Measurements from ENCODE around the gene CERS3. TPM values are rescaled to one million over a fixed set of nuclear protein-coding genes. Genes with fewer than 3 reads are reported as not detected.

CERS3 gene
- total and polyA plus RNA-seq, 4 donors = not detected

GRCh38 chr15:100533886-100534285, 5.1 kb upstream of the CERS3 start:
- WGBS = 42% methylated on average over 1 of the region's 1 CpG

GRCh38 chr15:100531823-100532327, 3.1 kb upstream of the CERS3 start:
- H3K4me1 ChIP-seq (ENCODE audit: control insufficient read depth in 4 of 4, insufficient read depth in 4 of 4, low read length in 3 of 4) = no peaks in the 10 kb centered on the region
- no peaks in the 10 kb centered on the region for H3K27me3 ChIP-seq (ENCODE audit: control insufficient read depth in 4 of 4, insufficient read depth in 4 of 4, low read length in 3 of 4)
- H3K9me3 ChIP-seq (ENCODE audit: control insufficient read depth in 4 of 4, low read length in 3 of 4) = no peaks in the 10 kb centered on the region
- DNase-seq (ENCODE audit: low spot score) = no peak
- no peak overlapping the region for H3K9ac ChIP-seq (ENCODE audit: low read depth in 1 of 2, low read length in 2 of 2)
- H3K4me3 ChIP-seq (ENCODE audit: low read depth in 1 of 3, low read length in 3 of 3) = no peak overlapping the region
- no peak overlapping the region for H3K27ac ChIP-seq (ENCODE audit: low read depth in 1 of 2, low read length in 2 of 2)
- TF ChIP-seq, protein P1, sequence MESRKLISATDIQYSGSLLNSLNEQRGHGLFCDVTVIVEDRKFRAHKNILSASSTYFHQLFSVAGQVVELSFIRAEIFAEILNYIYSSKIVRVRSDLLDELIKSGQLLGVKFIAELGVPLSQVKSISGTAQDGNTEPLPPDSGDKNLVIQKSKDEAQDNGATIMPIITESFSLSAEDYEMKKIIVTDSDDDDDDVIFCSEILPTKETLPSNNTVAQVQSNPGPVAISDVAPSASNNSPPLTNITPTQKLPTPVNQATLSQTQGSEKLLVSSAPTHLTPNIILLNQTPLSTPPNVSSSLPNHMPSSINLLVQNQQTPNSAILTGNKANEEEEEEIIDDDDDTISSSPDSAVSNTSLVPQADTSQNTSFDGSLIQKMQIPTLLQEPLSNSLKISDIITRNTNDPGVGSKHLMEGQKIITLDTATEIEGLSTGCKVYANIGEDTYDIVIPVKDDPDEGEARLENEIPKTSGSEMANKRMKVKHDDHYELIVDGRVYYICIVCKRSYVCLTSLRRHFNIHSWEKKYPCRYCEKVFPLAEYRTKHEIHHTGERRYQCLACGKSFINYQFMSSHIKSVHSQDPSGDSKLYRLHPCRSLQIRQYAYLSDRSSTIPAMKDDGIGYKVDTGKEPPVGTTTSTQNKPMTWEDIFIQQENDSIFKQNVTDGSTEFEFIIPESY (IDR thresholded peaks at IDR 0.05) = no peak
- TF ChIP-seq NR2F2 (IDR thresholded peaks at IDR 0.05) (no peak), CTCF (IDR thresholded peaks at IDR 0.05; ENCODE audit: low read depth, low read length, missing input control) (no peak), RAD21 (IDR thresholded peaks at IDR 0.05) (no peak), RXRA (IDR thresholded peaks at IDR 0.05) (no peak), HNF4G (IDR thresholded peaks at IDR 0.05) (no peak), FOXA2 (IDR thresholded peaks at IDR 0.05) (no peak), HNF4A (conservative IDR thresholded peaks at IDR 0.05) (no peak), GABPA (IDR thresholded peaks at IDR 0.05 in 1 of 2, conservative IDR thresholded peaks at IDR 0.05 in 1 of 2) (no peak), EGR1 (IDR thresholded peaks at IDR 0.05; ENCODE audit: low read depth in 2 of 2) (no peak), MAX (IDR thresholded peaks at IDR 0.05) (no peak), YY1 (IDR thresholded peaks at IDR 0.05) (no peak)
- 72% methylated on average over 11 of the region's 11 CpGs for WGBS
- no peaks in the 10 kb centered on the region for H3K36me3 ChIP-seq (ENCODE audit: control insufficient read depth in 4 of 4, insufficient read depth in 3 of 4, low read depth in 1 of 4, low read length in 3 of 4)

More at GRCh38 chr15:100533886-100534285, 5.1 kb upstream of the CERS3 start:
- Histone ChIP-seq H3K9me3 (ENCODE audit: control insufficient read depth in 4 of 4, low read length in 3 of 4) (no peaks in the 10 kb centered on the region), H3K9ac (ENCODE audit: low read depth in 1 of 2, low read length in 2 of 2) (no peak overlapping the region), H3K27me3 (ENCODE audit: control insufficient read depth in 4 of 4, insufficient read depth in 4 of 4, low read length in 3 of 4) (no peaks in the 10 kb centered on the region), H3K4me1 (ENCODE audit: control insufficient read depth in 4 of 4, insufficient read depth in 4 of 4, low read length in 3 of 4) (no peaks in the 10 kb centered on the region), H3K4me3 (ENCODE audit: low read depth in 1 of 3, low read length in 3 of 3) (no peak overlapping the region), H3K36me3 (ENCODE audit: control insufficient read depth in 4 of 4, insufficient read depth in 3 of 4, low read depth in 1 of 4, low read length in 3 of 4) (no peaks in the 10 kb centered on the region), H3K27ac (ENCODE audit: low read depth in 1 of 2, low read length in 2 of 2) (no peak overlapping the region)
- TF ChIP-seq JUND (IDR thresholded peaks at IDR 0.05) = no peak
- no peak for TF ChIP-seq SP1 (IDR thresholded peaks at IDR 0.05)
- TF ChIP-seq HNF4G (IDR thresholded peaks at IDR 0.05) = no peak
- no peak for TF ChIP-seq ATF3 (IDR thresholded peaks at IDR 0.05)
- TF ChIP-seq RXRA (IDR thresholded peaks at IDR 0.05) = no peak
- DNase-seq (ENCODE audit: low spot score) = no peak

- no peak overlapping the region for H3K9ac ChIP-seq (ENCODE audit: low read depth in 1 of 2, low read length in 2 of 2)
- TF ChIP-seq MAX (IDR thresholded peaks at IDR 0.05) = no peak
- no peak for TF ChIP-seq EGR1 (IDR thresholded peaks at IDR 0.05; ENCODE audit: low read depth in 2 of 2)
- TF ChIP-seq, protein P1 (IDR thresholded peaks at IDR 0.05) = no peak
- no peak for TF ChIP-seq FOXA1 (IDR thresholded peaks at IDR 0.05)
- no peak for TF ChIP-seq GABPA (IDR thresholded peaks at IDR 0.05 in 1 of 2, conservative IDR thresholded peaks at IDR 0.05 in 1 of 2)
- TF ChIP-seq FOXA2 (IDR thresholded peaks at IDR 0.05) = no peak
- TF ChIP-seq TAF1 (conservative IDR thresholded peaks at IDR 0.05) = no peak
- no peak for TF ChIP-seq CTCF (IDR thresholded peaks at IDR 0.05; ENCODE audit: low read depth, low read length, missing input control)
- TF ChIP-seq HNF4A (conservative IDR thresholded peaks at IDR 0.05) = no peak
- no peak for TF ChIP-seq RAD21 (IDR thresholded peaks at IDR 0.05)
- TF ChIP-seq RXRA (IDR thresholded peaks at IDR 0.05) = no peak
- TF ChIP-seq JUND (IDR thresholded peaks at IDR 0.05) = no peak
- TF ChIP-seq YY1 (IDR thresholded peaks at IDR 0.05) = no peak
- no peak for TF ChIP-seq HNF4G (IDR thresholded peaks at IDR 0.05)
These were observed 2.5 kb upstream of the CERS3 start for GRCh38 chr15:100531204-100531603.

More at GRCh38 chr15:100531204-100531603, 2.5 kb upstream of the CERS3 start:
- WGBS = 78% methylated on average over 4 of the region's 4 CpGs
- H3K4me3 ChIP-seq (ENCODE audit: low read depth in 1 of 3, low read length in 3 of 3) = no peak overlapping the region
- no peaks in the 10 kb centered on the region for H3K27me3 ChIP-seq (ENCODE audit: control insufficient read depth in 4 of 4, insufficient read depth in 4 of 4, low read length in 3 of 4)
- peaks cover 0 to 2% (median 1%) of the 10 kb centered on the region in 4 donors for H3K4me1 ChIP-seq (ENCODE audit: control insufficient read depth in 4 of 4, insufficient read depth in 4 of 4, low read length in 3 of 4)
- no peak overlapping the region for H3K27ac ChIP-seq (ENCODE audit: low read depth in 1 of 2, low read length in 2 of 2)
- H3K9me3 ChIP-seq (ENCODE audit: control insufficient read depth in 4 of 4, low read length in 3 of 4) = no peaks in the 10 kb centered on the region
- no peak for DNase-seq (ENCODE audit: low spot score)
- no peaks in the 10 kb centered on the region for H3K36me3 ChIP-seq (ENCODE audit: control insufficient read depth in 4 of 4, insufficient read depth in 3 of 4, low read depth in 1 of 4, low read length in 3 of 4)

Data from liver (tissue), 9 donors.